Measurements from ENCODE around the gene ATG7.
"Not testable (repeated sequence)": the region's sequence is repeated elsewhere in the genome, so short reads cannot be mapped to it uniquely, and the experiment has no call there.

The ATG7 gene

GRCh38 chr3:11413071-11413470 lies 140.9 kb downstream of the ATG7 start:
- in situ Hi-C loops (cut with MboI; ENCODE audit: low sequenced_read_pairs), result no loop called here

GRCh38 chr3:11415099-11415498 lies 142.9 kb downstream of the ATG7 start:
- in situ Hi-C loops (cut with MboI; ENCODE audit: low sequenced_read_pairs), result no loop called here

GRCh38 chr3:11420066-11420465 lies 147.9 kb downstream of the ATG7 start:
- in situ Hi-C loops (cut with MboI; ENCODE audit: low sequenced_read_pairs), result no loop called here

GRCh38 chr3:11422291-11422690 lies 150.1 kb downstream of the ATG7 start:
- in situ Hi-C loops (cut with MboI; ENCODE audit: low sequenced_read_pairs), result no loop called here

DNA sequence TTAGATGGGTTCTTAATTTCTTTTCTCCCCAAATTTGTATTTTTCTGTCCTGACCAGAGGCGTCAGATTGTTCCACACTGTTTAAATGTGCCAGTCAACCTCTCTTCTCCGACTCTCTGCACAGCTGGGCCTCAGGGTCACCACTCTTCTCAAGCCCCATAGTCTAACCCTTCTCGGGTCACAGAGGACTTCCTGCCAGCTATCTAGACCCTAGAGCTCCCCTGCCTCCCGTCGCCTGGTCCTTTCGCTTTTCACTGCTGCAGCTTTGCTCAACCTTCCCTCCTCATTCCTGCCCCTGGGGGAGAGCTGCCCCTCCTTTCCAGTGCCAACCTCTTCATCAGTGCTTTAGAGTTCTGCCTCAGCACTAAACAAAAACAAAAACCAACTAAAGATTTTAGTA lies 151.7 kb downstream of the ATG7 start:
- in situ Hi-C loops (cut with MboI; ENCODE audit: low sequenced_read_pairs), result no loop called here

- in situ Hi-C loops (cut with MboI; ENCODE audit: low sequenced_read_pairs), result no loop called here
Observed at GRCh38 chr3:11424277-11424676, 152.1 kb downstream of the ATG7 start.

DNA sequence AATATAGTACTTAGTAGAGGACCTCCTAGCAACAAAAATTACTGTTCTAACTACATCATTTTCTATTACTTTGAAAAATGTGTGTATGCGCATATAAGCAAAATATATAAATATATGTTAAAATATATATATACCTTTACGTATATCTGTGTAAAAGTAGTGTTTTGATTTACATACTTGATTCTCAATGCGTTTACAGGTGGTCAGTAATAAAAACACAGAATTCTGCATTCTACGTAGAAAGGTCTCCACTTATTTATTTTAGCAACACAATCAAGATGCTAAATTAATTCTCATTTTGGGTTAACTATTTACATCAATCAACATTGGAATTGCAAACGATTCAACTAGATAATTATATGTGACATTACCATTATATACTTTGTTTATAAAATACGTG lies 158.0 kb downstream of the ATG7 start:
- in situ Hi-C loops (cut with MboI; ENCODE audit: low sequenced_read_pairs), result no loop called here

DNA sequence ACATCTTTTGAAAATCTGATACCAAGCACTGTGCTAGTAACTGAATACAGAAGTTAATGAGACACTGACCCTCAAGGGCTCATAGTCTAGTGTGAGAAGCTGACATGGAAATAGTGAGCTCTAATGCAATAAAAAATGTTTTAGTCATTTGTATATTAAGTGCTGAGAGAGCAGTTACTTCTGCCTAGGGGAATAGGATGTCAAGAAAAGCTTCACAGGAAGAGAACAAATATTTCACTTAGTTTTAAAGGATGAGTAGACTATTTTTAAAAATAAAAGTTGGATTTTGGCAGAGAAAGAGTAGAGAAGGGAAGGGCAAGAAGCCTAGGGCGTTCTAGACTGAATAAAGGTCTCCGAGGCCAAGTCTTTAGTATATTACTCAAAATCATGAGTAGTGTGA lies 158.4 kb downstream of the ATG7 start:
- in situ Hi-C loops (cut with MboI; ENCODE audit: low sequenced_read_pairs), result no loop called here

DNA sequence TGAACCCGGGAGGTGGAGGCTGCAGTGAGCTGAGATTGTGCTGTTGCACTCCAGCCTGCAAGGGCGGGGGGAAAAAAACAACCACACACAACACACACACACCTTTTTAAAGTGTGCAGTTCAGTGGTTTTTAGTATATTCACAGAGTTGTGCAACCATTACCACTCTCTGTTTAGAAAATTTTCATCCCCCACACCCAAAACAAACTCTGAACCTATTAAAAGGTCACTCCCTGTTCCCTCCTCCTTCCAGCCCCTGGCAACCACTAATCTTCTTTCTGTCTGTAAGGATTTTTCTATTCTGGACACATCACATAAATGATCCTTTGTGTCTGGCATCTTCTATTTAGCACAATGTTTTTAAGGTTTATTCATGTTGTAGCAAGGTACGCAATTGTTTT lies 159.1 kb downstream of the ATG7 start:
- in situ Hi-C loops (cut with MboI; ENCODE audit: low sequenced_read_pairs), result no loop called here

DNA sequence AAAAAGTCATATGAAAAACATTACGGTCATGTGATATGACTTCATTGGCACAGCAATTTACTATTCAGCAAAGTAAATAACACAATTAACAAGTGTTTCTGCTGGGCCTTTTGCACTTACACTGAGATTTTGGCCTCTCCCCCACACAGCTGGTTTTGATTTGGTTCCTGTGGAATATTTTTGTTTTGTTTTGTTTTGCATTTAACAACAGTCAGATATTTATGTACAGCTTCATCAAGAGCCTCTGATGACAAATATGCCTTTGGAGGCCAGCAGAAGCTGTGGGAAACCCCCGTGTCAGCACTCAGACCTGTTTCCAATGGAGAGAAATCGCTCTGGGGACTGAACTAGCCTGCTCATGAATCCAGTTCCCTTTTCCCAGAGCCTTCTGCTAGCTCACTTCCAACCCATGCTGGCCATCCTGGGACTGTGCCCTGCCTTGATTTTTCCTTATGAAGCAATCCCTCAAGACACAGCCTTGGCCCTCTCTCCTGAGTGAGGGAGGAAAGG lies 161.9 kb downstream of the ATG7 start:
- in situ Hi-C loops (cut with MboI; ENCODE audit: low sequenced_read_pairs), result no loop called here

- in situ Hi-C loops (cut with MboI; ENCODE audit: low sequenced_read_pairs), result no loop called here
Observed at GRCh38 chr3:11434563-11435096, 162.4 kb downstream of the ATG7 start.

DNA sequence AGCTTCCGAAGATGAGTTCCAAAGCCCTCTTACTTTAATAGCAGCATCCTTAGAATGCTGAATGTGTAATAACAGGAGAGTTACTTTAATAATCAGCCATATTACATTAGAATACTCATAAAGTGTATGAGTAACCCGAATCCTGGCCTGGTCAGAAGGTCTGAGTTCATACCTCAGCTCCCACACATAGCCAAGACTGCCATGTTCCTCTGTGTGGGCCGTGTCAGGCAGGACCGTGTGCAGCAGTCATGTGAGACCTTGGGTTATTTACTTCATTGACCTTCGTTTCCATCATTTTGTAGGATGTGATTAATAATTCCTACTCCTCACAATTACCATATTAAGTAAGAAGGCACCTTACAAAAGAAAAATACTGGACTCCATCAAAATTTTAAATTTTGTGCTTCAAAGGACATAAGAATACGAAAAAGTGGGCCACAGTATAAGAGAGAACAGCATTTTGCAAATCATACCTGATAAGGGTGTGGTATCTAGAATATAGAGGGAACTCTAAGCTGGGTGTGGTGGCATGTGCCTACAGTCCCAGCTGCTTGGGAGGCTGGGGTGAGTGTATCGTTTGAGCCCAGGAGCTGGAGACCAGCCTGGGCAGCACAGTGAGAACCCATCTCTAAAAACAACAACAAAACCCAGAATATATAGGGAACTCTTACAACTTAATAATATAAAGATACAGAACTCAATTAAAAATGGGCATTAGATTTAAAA lies 163.4 kb downstream of the ATG7 start:
- in situ Hi-C loops (cut with MboI; ENCODE audit: low sequenced_read_pairs), result no loop called here

DNA sequence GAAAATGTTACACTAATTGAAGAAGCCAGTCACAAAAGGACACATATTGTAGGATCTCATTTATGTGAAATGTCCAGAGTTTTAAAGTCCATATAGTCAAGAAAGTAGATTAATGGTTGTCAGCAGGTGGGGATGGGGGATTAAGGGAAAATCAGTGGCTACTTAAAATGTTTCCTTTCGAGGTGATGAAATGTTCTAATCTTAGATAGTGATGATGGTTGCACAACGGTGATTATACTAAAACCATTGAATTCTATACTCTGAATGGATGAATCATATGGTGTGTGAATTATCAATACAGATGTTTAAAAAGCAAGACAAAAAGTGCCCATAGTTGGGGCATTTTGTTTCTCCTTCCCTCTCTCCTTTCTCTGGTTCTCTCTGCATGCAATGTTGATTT lies 164.6 kb downstream of the ATG7 start:
- in situ Hi-C loops (cut with MboI; ENCODE audit: low sequenced_read_pairs), result no loop called here

- in situ Hi-C loops (cut with MboI; ENCODE audit: low sequenced_read_pairs), result no loop called here
Observed at GRCh38 chr3:11437506-11437905, 165.3 kb downstream of the ATG7 start.

GRCh38 chr3:11438646-11439045 lies 166.4 kb downstream of the ATG7 start:
- in situ Hi-C loops (cut with MboI; ENCODE audit: low sequenced_read_pairs), result no loop called here

DNA sequence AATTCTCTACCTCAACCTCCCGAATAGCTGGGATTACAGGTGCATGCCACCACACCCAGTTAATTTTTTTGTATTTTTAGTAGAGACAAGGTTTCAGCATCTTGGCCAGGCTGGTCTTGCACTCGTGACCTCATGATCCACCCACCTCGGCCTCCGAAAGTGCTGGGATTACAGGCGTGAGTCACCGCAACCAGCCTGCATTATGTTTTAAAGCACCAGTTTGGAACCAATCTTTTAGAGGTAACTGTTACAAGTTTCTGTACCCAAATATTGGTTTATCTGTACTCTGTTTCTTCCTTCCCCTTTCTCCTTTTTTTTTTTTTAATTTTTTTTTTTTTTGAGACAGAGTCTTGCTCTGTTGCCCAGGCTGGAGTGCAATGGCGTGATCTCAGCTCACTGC lies 169.1 kb downstream of the ATG7 start:
- in situ Hi-C loops (cut with MboI; ENCODE audit: low sequenced_read_pairs), result not testable (repeated sequence)

GRCh38 chr3:11444404-11444803 lies 172.2 kb downstream of the ATG7 start:
- in situ Hi-C loops (cut with MboI; ENCODE audit: low sequenced_read_pairs), result no loop called here

- in situ Hi-C loops (cut with MboI; ENCODE audit: low sequenced_read_pairs), result not testable (repeated sequence)
Observed at GRCh38 chr3:11445193-11445592, 173.0 kb downstream of the ATG7 start.

- in situ Hi-C loops (cut with MboI; ENCODE audit: low sequenced_read_pairs), result no loop called here
Observed at GRCh38 chr3:11445883-11446282, 173.7 kb downstream of the ATG7 start.

- in situ Hi-C loops (cut with MboI; ENCODE audit: low sequenced_read_pairs), result no loop called here
Observed at GRCh38 chr3:11447584-11448200, 175.5 kb downstream of the ATG7 start.

- in situ Hi-C loops (cut with MboI; ENCODE audit: low sequenced_read_pairs), result no loop called here
Observed at GRCh38 chr3:11450015-11450414, 177.8 kb downstream of the ATG7 start.

GRCh38 chr3:11452312-11452711 lies 180.1 kb downstream of the ATG7 start:
- in situ Hi-C loops (cut with MboI; ENCODE audit: low sequenced_read_pairs), result no loop called here

Measured in HL-60/S4 (cell line).